CD4-positive, alpha-beta T cell (primary cell): ENCODE data around the gene DGKI. TPM values are rescaled to one million over a fixed set of nuclear protein-coding genes. Genes with fewer than 3 reads are reported as not detected.

ENCODE experiments used
- ATAC-seq: fragments of 200-7000 bp; cut with Tn5 transposase; one replicate; pipeline ENCODE4 v1.10.0; 2022; ENCODE audit warnings: mild to moderate bottlenecking; ENCODE audit not compliant: poor library complexity
- CTCF ChIA-PET: fragments of 350-600 bp; sonication (Branson Sonifier 250); formaldehyde crosslinking; loops from one replicate; lab custom pipeline; 2021; ENCODE audit warnings: antibody characterized with exemption, inconsistent platforms; lab: Charles Lee
- POLR2A ChIA-PET: fragments of 350-600 bp; sonication (Branson Sonifier 250); formaldehyde crosslinking; loops from one replicate; lab custom pipeline; 2021; ENCODE audit warnings: antibody characterized with exemption, inconsistent platforms; lab: Charles Lee
- DNase-seq, 14 experiments: peaks; one replicate each; pipeline ENCODE4 v3.0.0-alpha.2; 2013 to 2020; ENCODE audit warnings: mixed read lengths in 2 of 14
- H3K27ac ChIP-seq, 2 donors: one replicate each; pipeline versions ENCODE4 v1.5.1 to v1.7.0; 2013; ENCODE audit warnings: low read length in 2 of 2, low read depth in 1 of 2, mild to moderate bottlenecking in 1 of 2
- H3K27me3 ChIP-seq, 2 experiments: 1 replicate in 1 of 2; 2 replicates in 1 of 2; pipeline versions ENCODE4 v1.6.1 to v1.7.0; 2013; ENCODE audit warnings: low read length in 2 of 2, control low read depth in 1 of 2, mild to moderate bottlenecking in 1 of 2, moderate library complexity in 1 of 2; ENCODE audit not compliant: insufficient read depth in 2 of 2, control insufficient read depth in 1 of 2
- H3K36me3 ChIP-seq: one replicate; pipeline ENCODE4 v1.6.1; 2013; ENCODE audit warnings: low read length, control low read depth; ENCODE audit not compliant: insufficient read depth
- H3K4me1 ChIP-seq: one replicate; pipeline ENCODE4 v1.6.1; 2013; ENCODE audit warnings: low read length, control low read depth; ENCODE audit not compliant: insufficient read depth
- H3K4me3 ChIP-seq: one replicate; pipeline ENCODE4 v1.5.1; 2013; ENCODE audit warnings: mild to moderate bottlenecking, low read length, moderate library complexity
- H3K9me3 ChIP-seq, 2 experiments: 1 replicate in 1 of 2; 2 replicates in 1 of 2; pipeline versions ENCODE4 v1.6.1 to v1.7.0; 2013; ENCODE audit warnings: low read length in 2 of 2, mild to moderate bottlenecking in 2 of 2, control low read depth in 1 of 2, moderate library complexity in 1 of 2; ENCODE audit not compliant: control insufficient read depth in 1 of 2, insufficient read depth in 1 of 2
- H3K27ac Mint-ChIP-seq: one replicate; pipeline ENCODE4 v1.8.0; 2020; ENCODE audit warnings: mixed read lengths
- H3K27me3 Mint-ChIP-seq: one replicate; pipeline ENCODE4 v1.8.0; 2021; ENCODE audit warnings: mixed read lengths
- H3K36me3 Mint-ChIP-seq: one replicate; pipeline ENCODE4 v1.8.0; 2021; ENCODE audit warnings: low read depth, mixed read lengths
- H3K4me1 Mint-ChIP-seq: one replicate; pipeline ENCODE4 v1.8.0; 2021; ENCODE audit warnings: low read depth, mixed read lengths
- H3K4me3 Mint-ChIP-seq: one replicate; pipeline ENCODE4 v1.8.0; 2020; ENCODE audit warnings: mild to moderate bottlenecking, mixed read lengths
- H3K9me3 Mint-ChIP-seq: one replicate; pipeline ENCODE4 v1.8.0; 2020; ENCODE audit warnings: mixed read lengths
- CTCF ChIP-seq: fragments of 200-600 bp; IDR thresholded peaks from one replicate; pipeline ENCODE4 v1.8.0; 2022; ENCODE audit warnings: antibody characterized with exemption, mild to moderate bottlenecking
- intact Hi-C, 2 experiments: fragments of 100-400 bp; cut with DNase I in 1 of 2; cut with micrococcal nuclease in 1 of 2; formaldehyde crosslinking; loops; one replicate each; pipeline versions ENCODE4 v1.15.1 to v1.9.0; 2023 to 2025; cut with DNase I, micrococcal nuclease
- total RNA-seq, 174 experiments: library from RNA in 2 of 174; stranded (reverse) in 2 of 174; gene quantifications; one replicate each; pipeline ENCODE4 v1.2.3 and lab custom pipeline; 2021 to 2026

The DGKI gene
- total RNA-seq, 2 experiments from 2014 or later = not detected

- no peak for TF ChIP-seq CTCF
- no peaks in the 10 kb centered on the region for H3K27me3 ChIP-seq
- no peaks in the 10 kb centered on the region for H3K4me1 ChIP-seq
- H3K27ac ChIP-seq = no peak overlapping the region
- ATAC-seq = no peak
- ChIA-PET POLR2A (no interaction called here), CTCF (no interaction called here)
- H3K36me3 ChIP-seq = no peaks in the 10 kb centered on the region
- H3K36me3 Mint-ChIP-seq = no peaks in the 10 kb centered on the region
- no peak overlapping the region for H3K27ac Mint-ChIP-seq
- intact Hi-C loops = no loop called here
- no peak for DNase-seq
- H3K9me3 Mint-ChIP-seq = no peaks in the 10 kb centered on the region
- H3K4me3 ChIP-seq = no peak overlapping the region
- H3K4me1 Mint-ChIP-seq = no peaks in the 10 kb centered on the region
- peaks cover 37% of the 10 kb centered on the region for H3K27me3 Mint-ChIP-seq
- H3K4me3 Mint-ChIP-seq = no peak overlapping the region
- H3K9me3 ChIP-seq = no peaks in the 10 kb centered on the region
Observed at GRCh38 chr7:137671920-137672319, 174.9 kb downstream of the DGKI start.

GRCh38 chr7:137670222-137671064, 176.3 kb downstream of the DGKI start:
- intact Hi-C loops = no loop called here
- Histone ChIP-seq H3K4me1 (no peaks in the 10 kb centered on the region), H3K4me3 (no peak overlapping the region), H3K9me3 (no peaks in the 10 kb centered on the region), H3K27me3 (peaks cover 0 to 2% of the 10 kb centered on the region in 2 experiments), H3K27ac (no peak overlapping the region), H3K36me3 (no peaks in the 10 kb centered on the region)
- no peak overlapping the region for H3K27ac Mint-ChIP-seq
- no peaks in the 10 kb centered on the region for H3K9me3 Mint-ChIP-seq
- no peaks in the 10 kb centered on the region for H3K4me1 Mint-ChIP-seq
- TF ChIP-seq CTCF = no peak
- H3K4me3 Mint-ChIP-seq = no peak overlapping the region
- no peak for ATAC-seq
- H3K36me3 Mint-ChIP-seq = no peaks in the 10 kb centered on the region
- CTCF ChIA-PET = no interaction called here
- POLR2A ChIA-PET = no interaction called here
- DNase-seq = no peak
- H3K27me3 Mint-ChIP-seq = peaks cover 36% of the 10 kb centered on the region

DNA sequence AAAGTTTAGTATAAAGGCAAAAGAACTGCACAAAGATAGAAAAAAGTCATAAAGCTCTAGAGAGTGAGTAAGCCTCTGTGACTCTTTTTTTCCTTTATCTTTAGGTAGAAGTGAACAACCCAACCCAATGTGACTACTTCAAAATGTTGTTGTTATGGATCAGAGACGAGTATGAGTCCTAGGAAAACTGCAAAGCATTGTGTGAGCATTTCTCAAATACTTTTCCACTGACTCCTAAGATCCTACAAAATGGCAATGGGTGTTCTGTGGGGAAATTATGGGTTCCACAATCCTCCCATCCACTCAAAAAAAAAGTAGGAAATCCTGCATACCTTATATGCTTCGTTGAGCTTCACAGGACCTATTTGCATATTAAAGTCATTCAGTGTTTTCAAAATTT, 177.1 kb downstream of the DGKI start:
- Mint-ChIP-seq H3K36me3 (no peaks in the 10 kb centered on the region), H3K4me1 (no peaks in the 10 kb centered on the region), H3K9me3 (no peaks in the 10 kb centered on the region), H3K27ac (no peak overlapping the region), H3K27me3 (peaks cover 35% of the 10 kb centered on the region), H3K4me3 (no peak overlapping the region)
- intact Hi-C loops = no loop called here
- DNase-seq = no peak
- peaks cover 0 to 2% of the 10 kb centered on the region in 2 experiments for H3K27me3 ChIP-seq
- no peak overlapping the region for H3K4me3 ChIP-seq
- ChIA-PET POLR2A (no interaction called here), CTCF (no interaction called here)
- no peaks in the 10 kb centered on the region for H3K36me3 ChIP-seq
- no peaks in the 10 kb centered on the region for H3K4me1 ChIP-seq
- no peaks in the 10 kb centered on the region for H3K9me3 ChIP-seq
- no peak for TF ChIP-seq CTCF
- no peak for ATAC-seq
- no peak overlapping the region for H3K27ac ChIP-seq
